ENCODE results near the gene SLC15A1.

The SLC15A1 gene

GRCh38 chr13:98664047-98664446 is 88.4 kb downstream of the SLC15A1 start:
- Histone ChIP-seq H3K36me3 (replicated peaks; ENCODE audit: insufficient read depth, low read length) (no peaks in the 10 kb centered on the region), H3K4me3 (ENCODE audit: low read length) (no peak overlapping the region), H3K9ac (ENCODE audit: low read length) (no peak overlapping the region), H3F3A (ENCODE audit: insufficient read depth, low read length) (no peaks in the 10 kb centered on the region), H3K27ac (ENCODE audit: low read length) (no peak overlapping the region), H3K9me2 (replicated peaks; ENCODE audit: insufficient read depth, low read length) (no peaks in the 10 kb centered on the region), H3K4me1 (ENCODE audit: low read length) (no peaks in the 10 kb centered on the region), H2AFZ (ENCODE audit: low read length) (no peak overlapping the region), H4K20me1 (ENCODE audit: insufficient read depth, low read length) (no peaks in the 10 kb centered on the region), H3K4me2 (ENCODE audit: low read depth, low read length) (no peak overlapping the region), H3K9me3 (replicated peaks; ENCODE audit: insufficient read depth, low read length) (no peaks in the 10 kb centered on the region), H3K79me2 (ENCODE audit: low read length) (no peaks in the 10 kb centered on the region), H3K27me3 (replicated peaks; ENCODE audit: insufficient read depth, low read length) (no peaks in the 10 kb centered on the region)
- no peak for DNase-seq
- TF ChIP-seq, protein P1, sequence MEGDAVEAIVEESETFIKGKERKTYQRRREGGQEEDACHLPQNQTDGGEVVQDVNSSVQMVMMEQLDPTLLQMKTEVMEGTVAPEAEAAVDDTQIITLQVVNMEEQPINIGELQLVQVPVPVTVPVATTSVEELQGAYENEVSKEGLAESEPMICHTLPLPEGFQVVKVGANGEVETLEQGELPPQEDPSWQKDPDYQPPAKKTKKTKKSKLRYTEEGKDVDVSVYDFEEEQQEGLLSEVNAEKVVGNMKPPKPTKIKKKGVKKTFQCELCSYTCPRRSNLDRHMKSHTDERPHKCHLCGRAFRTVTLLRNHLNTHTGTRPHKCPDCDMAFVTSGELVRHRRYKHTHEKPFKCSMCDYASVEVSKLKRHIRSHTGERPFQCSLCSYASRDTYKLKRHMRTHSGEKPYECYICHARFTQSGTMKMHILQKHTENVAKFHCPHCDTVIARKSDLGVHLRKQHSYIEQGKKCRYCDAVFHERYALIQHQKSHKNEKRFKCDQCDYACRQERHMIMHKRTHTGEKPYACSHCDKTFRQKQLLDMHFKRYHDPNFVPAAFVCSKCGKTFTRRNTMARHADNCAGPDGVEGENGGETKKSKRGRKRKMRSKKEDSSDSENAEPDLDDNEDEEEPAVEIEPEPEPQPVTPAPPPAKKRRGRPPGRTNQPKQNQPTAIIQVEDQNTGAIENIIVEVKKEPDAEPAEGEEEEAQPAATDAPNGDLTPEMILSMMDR (IDR thresholded peaks at IDR 0.05; ENCODE audit: low read length) = no peak
- no peak for TF ChIP-seq EZH2phosphoT487 (IDR thresholded peaks at IDR 0.05; ENCODE audit: low read length)
- TF ChIP-seq EZH2 (optimal IDR thresholded peaks at IDR 0.05; ENCODE audit: low read depth, low read length) = no peak

- no peak overlapping the region for H3K9ac ChIP-seq (ENCODE audit: low read length)
- no peaks in the 10 kb centered on the region for H3K27me3 ChIP-seq (replicated peaks; ENCODE audit: insufficient read depth, low read length)
- no peaks in the 10 kb centered on the region for H4K20me1 ChIP-seq (ENCODE audit: insufficient read depth, low read length)
- H3K4me3 ChIP-seq (ENCODE audit: low read length) = no peak overlapping the region
- H3K27ac ChIP-seq (ENCODE audit: low read length) = no peak overlapping the region
- no peak overlapping the region for H2AFZ ChIP-seq (ENCODE audit: low read length)
- H3K9me3 ChIP-seq (replicated peaks; ENCODE audit: insufficient read depth, low read length) = no peaks in the 10 kb centered on the region
- no peaks in the 10 kb centered on the region for H3K9me2 ChIP-seq (replicated peaks; ENCODE audit: insufficient read depth, low read length)
- H3K4me2 ChIP-seq (ENCODE audit: low read depth, low read length) = no peak overlapping the region
- DNase-seq = no peak
- H3K79me2 ChIP-seq (ENCODE audit: low read length) = no peaks in the 10 kb centered on the region
- TF ChIP-seq, protein P1 (IDR thresholded peaks at IDR 0.05; ENCODE audit: low read length) = no peak
- TF ChIP-seq EZH2phosphoT487 (IDR thresholded peaks at IDR 0.05; ENCODE audit: low read length) = no peak
- no peak for TF ChIP-seq EZH2 (optimal IDR thresholded peaks at IDR 0.05; ENCODE audit: low read depth, low read length)
- H3K4me1 ChIP-seq (ENCODE audit: low read length) = no peaks in the 10 kb centered on the region
- no peaks in the 10 kb centered on the region for H3F3A ChIP-seq (ENCODE audit: insufficient read depth, low read length)
- no peaks in the 10 kb centered on the region for H3K36me3 ChIP-seq (replicated peaks; ENCODE audit: insufficient read depth, low read length)
These were observed 94.3 kb downstream of the SLC15A1 start for GRCh38 chr13:98658131-98658530.

DNA sequence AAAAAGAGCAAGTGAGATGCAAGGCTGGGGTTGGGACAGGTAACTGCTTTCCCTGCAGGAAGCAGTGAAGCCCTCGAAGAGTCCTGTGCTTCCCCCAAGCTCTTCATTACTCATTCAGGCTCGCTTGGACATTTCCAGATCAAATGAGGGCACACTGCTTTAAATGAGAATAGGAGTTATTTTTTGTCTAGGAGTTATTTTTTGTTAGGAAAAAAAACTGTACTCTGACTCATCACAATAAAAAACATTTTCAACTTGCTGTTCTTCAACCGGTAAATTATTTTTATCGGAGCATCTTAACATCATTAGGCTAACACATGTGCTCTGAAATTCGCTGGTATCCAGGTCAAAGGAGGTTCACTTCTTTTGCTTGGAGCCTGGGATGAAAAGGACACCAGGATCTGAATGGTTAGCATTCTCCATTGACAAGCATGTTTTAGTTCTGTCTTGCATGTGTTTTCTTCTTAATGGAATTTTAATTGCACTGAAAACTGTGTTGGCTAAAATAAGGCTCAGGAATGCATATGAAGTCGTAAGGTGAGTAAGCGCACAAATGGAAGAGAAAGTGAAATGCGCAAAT is 94.9 kb downstream of the SLC15A1 start:
- TF ChIP-seq EZH2phosphoT487 (IDR thresholded peaks at IDR 0.05; ENCODE audit: low read length) (no peak), EZH2 (optimal IDR thresholded peaks at IDR 0.05; ENCODE audit: low read depth, low read length) (no peak)
- TF ChIP-seq, protein P1 (IDR thresholded peaks at IDR 0.05; ENCODE audit: low read length) = no peak
- H3K27me3 ChIP-seq (replicated peaks; ENCODE audit: insufficient read depth, low read length) = no peaks in the 10 kb centered on the region
- H3K36me3 ChIP-seq (replicated peaks; ENCODE audit: insufficient read depth, low read length) = no peaks in the 10 kb centered on the region
- H3K9ac ChIP-seq (ENCODE audit: low read length) = no peak overlapping the region
- no peak overlapping the region for H3K27ac ChIP-seq (ENCODE audit: low read length)
- H3K9me3 ChIP-seq (replicated peaks; ENCODE audit: insufficient read depth, low read length) = no peaks in the 10 kb centered on the region
- H2AFZ ChIP-seq (ENCODE audit: low read length) = no peak overlapping the region
- H4K20me1 ChIP-seq (ENCODE audit: insufficient read depth, low read length) = no peaks in the 10 kb centered on the region
- no peaks in the 10 kb centered on the region for H3K4me1 ChIP-seq (ENCODE audit: low read length)
- no peak overlapping the region for H3K4me2 ChIP-seq (ENCODE audit: low read depth, low read length)
- no peak overlapping the region for H3K4me3 ChIP-seq (ENCODE audit: low read length)
- no peaks in the 10 kb centered on the region for H3K79me2 ChIP-seq (ENCODE audit: low read length)
- no peaks in the 10 kb centered on the region for H3F3A ChIP-seq (ENCODE audit: insufficient read depth, low read length)
- DNase-seq = no peak
- no peaks in the 10 kb centered on the region for H3K9me2 ChIP-seq (replicated peaks; ENCODE audit: insufficient read depth, low read length)

All from MM.1S (cell line).